SH-SY5Y (cell line): Measurements from ENCODE around the gene LAMC2.

Source experiments
- GATA2 ChIP-seq: IDR thresholded peaks from 2 replicates; pipeline ENCODE4 v1.6.1; 2011; ENCODE audit warnings: mild to moderate bottlenecking, low read depth, low read length
- GATA3 ChIP-seq: IDR thresholded peaks from 2 replicates; pipeline ENCODE4 v1.6.1; 2011; ENCODE audit warnings: low read depth, mild to moderate bottlenecking, low read length, moderate library complexity

DNA sequence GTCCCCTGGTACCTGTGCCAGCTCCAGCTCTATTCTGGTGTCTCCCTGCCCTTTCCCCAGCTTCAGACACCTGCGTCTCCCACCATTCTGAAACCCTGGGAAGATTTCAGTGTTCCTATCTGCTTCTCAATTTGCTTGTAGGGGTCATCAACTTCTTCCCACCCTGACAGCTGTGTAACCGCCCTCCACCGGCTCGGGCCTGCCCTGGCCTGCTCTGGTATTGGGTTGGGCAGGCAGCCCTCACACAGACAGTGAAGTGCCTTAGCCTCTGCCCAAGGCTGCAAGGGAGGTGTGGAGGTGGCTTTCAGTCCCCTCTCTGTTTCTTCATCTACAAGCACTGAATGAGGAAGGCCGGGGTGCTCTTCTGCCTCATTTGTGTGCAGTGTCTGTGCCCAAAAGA lies 97.2 kb downstream of the LAMC2 start:
- TF ChIP-seq GATA2 = no peak
- no peak for TF ChIP-seq GATA3
